ENCODE data around the gene PPP1R3E.

- TF ChIP-seq EZH2 (IDR thresholded peaks at IDR 0.05; ENCODE audit: borderline replicate concordance) (no peak), CTCF (IDR thresholded peaks at IDR 0.05; ENCODE audit: poor library complexity) (no peak)
These were observed 7.9 kb upstream of the PPP1R3E start for GRCh38 chr14:23310546-23310945.

Measured in hepatocyte (in vitro differentiated cells).